NT2/D1 (cell line): Measurements from ENCODE around the gene AZIN2.

Experiments
- SUZ12 ChIP-seq: IDR thresholded peaks from 2 replicates; pipeline ENCODE4 v1.6.1; 2011; ENCODE audit not compliant: insufficient read length, insufficient read depth; ENCODE audit errors: extremely low read depth
- YY1 ChIP-seq: IDR thresholded peaks from 2 replicates; pipeline ENCODE4 v1.6.1; 2011; ENCODE audit not compliant: insufficient read length, insufficient read depth
- ZNF274 ChIP-seq: IDR thresholded peaks from 2 replicates; pipeline ENCODE4 v1.6.1; 2011; ENCODE audit warnings: mild to moderate bottlenecking, low read depth, low read length

DNA sequence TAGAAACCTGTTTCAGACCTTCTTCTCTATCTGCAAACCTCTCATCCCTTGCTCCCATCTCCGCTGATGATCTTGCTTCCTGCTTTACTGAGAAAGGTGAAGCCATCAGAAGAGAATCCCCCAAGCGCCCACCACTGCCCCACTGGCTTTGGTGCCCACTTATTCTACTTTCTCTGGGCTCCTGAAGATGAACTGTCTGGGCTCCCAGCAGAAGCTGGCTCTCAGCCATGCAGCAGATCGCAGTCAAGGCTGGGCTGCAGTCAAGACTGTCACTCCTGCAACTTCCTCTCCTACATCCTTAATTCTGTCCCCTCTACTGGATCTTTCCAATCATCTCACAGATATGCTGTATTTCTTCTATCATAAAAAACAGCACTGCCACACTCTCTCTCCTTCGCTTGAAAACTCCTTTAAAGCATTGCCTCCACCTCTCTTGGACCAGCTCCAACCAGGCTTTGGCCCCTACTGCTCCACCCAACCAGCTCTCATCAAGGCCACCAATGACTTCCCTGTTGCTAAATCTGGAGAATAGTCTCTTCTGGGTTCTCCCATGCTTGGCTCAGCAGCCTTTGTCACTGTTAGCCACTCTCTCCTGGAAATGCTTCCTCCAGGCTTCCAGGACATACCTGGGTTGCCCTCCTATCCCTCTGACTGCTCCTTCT is 75.1 kb downstream of the AZIN2 start:
- no peak for TF ChIP-seq YY1
- no peak for TF ChIP-seq ZNF274
- no peak for TF ChIP-seq SUZ12
